ENCODE data around the gene TP53I11. TPM values are rescaled to one million over a fixed set of nuclear protein-coding genes. Genes with fewer than 3 reads are reported as not detected.

The TP53I11 gene
- polyA plus RNA-seq, 3 donors: 63.1 to 79.6 (median 74.6) TPM

- DNase-seq (ENCODE audit: extremely low read depth in 1 of 11, low read depth in 9 of 11, low spot score in 4 of 11): no peak
These were observed 4.4 kb downstream of the TP53I11 start for GRCh38 chr11:44946263-44946662.

DNA sequence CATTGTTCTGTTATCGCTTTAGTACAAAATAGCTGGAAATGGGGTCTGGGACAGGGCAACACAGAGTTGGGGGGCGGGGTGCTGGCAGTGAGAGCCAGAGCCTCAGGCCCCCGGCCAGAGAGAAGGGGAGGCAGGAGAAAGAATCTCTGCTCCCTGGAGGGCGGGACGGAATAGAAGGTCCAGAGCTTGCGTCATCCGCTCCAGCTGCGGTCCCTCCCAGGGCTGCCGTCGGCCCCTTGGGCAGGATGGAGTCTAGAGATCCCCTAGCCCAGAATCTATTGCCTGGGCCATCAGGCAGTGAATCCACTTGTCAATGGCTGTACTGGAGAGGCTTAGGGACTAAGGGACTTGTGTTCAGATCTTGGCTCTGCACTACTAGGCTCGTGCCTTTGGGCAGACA is 5.0 kb downstream of the TP53I11 start:
- DNase-seq (ENCODE audit: extremely low read depth in 1 of 11, low read depth in 9 of 11, low spot score in 4 of 11): no peak

- no peak for DNase-seq (ENCODE audit: extremely low read depth in 1 of 11, low read depth in 9 of 11, low spot score in 4 of 11)
These were observed 5.8 kb downstream of the TP53I11 start for GRCh38 chr11:44944853-44945235.

DNA sequence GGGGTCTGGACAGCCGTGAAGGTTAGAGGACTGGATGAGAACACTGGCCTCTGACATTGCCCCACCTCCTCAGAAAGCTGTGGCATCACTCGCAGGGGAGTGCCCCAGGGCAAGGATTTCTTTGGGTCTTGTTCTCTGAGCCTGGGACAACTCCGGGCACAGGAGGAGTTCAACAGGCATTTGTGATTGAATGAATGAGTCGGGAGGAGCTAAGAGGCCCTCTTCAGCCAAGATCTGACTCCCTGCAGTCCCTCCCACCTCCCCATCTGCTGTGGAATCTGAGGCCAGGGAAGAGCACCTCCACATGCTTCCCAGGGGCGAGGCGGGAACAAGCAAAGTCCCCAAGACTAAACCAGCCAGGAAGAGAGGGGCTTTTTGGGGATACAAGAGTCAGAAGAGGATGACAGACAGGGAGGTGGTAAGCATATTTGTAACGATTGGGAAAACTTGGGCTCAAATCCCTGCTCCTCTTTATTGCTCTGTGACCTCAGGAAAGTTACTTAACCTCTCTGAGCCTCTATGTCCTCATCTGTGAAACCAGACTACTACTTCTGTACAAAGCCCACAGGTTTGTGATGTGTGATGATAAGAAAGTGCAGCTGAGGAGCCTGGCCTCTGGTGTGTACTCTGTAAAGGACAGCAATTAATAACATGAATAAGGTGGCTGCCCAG is 6.4 kb downstream of the TP53I11 start:
- DNase-seq (ENCODE audit: extremely low read depth in 1 of 11, low read depth in 9 of 11, low spot score in 4 of 11): no peak

DNA sequence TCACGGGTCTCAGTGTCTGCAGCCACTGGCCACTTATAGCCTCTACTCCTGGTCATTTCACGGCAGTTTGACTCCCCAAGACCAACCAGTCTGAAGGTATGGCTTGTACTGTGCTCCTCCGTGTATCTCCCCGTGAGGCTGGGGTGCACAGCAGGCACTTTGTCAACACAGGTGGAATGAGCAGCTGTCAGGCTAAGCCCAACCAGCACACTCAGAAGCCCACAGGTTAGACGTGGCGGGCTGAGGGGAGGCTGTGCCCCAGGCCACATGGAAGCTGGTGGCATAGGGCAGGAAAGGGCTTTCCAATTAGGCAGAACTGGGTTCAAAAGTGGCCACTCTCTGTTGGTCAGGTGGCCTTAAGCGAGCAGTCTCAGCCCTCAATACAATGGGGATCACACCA is 7.0 kb downstream of the TP53I11 start:
- no peak for DNase-seq (ENCODE audit: extremely low read depth in 1 of 11, low read depth in 9 of 11, low spot score in 4 of 11)

DNA sequence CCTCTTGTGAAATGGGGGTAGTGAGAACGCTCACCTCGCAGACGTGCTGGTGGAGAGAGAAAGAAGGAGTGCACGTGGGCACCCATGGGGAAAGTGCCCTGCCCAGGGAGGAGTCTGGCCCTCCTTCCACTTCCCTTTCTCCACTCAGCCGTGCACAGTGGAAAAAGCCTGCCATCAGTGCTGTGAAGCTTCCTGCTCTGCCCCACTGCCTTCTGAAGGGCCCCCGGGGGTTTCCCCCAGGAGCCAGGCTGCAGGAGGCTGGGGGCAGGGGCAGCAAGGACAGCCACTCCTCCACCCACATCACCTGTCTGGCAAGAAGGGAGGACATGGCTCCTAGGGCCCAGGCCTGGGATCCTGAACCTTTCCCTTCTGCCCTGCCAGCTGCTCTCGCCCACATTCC is 7.6 kb downstream of the TP53I11 start:
- peak in 2 of 11 donors; percentile 37 to 42 for DNase-seq (ENCODE audit: extremely low read depth in 1 of 11, low read depth in 9 of 11, low spot score in 4 of 11)

DNA sequence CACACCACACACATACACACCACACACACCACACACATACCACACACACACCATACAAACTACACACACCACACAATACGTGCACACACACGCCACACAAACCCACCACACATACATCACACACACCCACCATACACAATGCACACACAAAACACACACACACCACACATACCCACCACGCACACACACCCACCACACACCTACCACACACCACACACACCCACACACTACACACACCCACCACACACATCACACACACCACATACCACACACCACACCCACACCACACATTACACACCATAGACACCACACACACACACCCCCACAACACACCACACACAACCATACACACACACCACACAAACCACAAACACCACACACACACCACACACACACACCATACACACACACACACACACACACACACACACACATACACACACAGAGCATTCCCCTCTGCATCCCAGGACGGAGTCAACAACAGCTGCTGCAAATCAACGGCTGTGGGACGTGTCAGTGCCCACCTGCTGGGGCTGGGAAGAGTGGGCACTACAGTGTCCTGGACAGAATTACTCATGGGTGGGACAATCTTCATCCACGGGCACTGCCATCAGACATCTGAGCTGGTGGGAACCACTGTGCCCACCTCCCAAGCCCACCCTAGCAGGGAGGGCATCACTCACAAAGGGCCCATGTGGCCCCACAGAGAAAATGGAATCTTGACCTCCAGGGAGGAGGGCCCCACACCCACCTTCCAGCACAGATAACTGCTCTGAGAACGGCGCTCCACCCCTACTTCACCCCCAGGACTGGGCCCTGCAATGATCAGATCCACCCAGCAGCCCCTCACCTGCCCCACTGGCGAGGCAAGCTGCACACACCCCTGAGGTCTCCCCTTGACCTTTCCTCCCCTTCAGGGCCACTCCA is 8.4 kb downstream of the TP53I11 start:
- DNase-seq (ENCODE audit: extremely low read depth in 1 of 11, low read depth in 9 of 11, low spot score in 4 of 11): no peak

GRCh38 chr11:44941259-44942021 is 9.2 kb downstream of the TP53I11 start:
- DNase-seq (ENCODE audit: extremely low read depth in 1 of 11, low read depth in 9 of 11, low spot score in 4 of 11): no peak

- DNase-seq (ENCODE audit: extremely low read depth in 1 of 11, low read depth in 9 of 11, low spot score in 4 of 11): no peak
These were observed 9.8 kb downstream of the TP53I11 start for GRCh38 chr11:44940835-44941234.

GRCh38 chr11:44940404-44940803 is 10.3 kb downstream of the TP53I11 start:
- no peak for DNase-seq (ENCODE audit: extremely low read depth in 1 of 11, low read depth in 9 of 11, low spot score in 4 of 11)

- peak in 1 of 11 donors; percentile 51 for DNase-seq (ENCODE audit: extremely low read depth in 1 of 11, low read depth in 9 of 11, low spot score in 4 of 11)
These were observed 10.8 kb downstream of the TP53I11 start for GRCh38 chr11:44939673-44940395.

GRCh38 chr11:44938066-44938691 is 12.5 kb downstream of the TP53I11 start:
- no peak for DNase-seq (ENCODE audit: extremely low read depth in 1 of 11, low read depth in 9 of 11, low spot score in 4 of 11)

DNA sequence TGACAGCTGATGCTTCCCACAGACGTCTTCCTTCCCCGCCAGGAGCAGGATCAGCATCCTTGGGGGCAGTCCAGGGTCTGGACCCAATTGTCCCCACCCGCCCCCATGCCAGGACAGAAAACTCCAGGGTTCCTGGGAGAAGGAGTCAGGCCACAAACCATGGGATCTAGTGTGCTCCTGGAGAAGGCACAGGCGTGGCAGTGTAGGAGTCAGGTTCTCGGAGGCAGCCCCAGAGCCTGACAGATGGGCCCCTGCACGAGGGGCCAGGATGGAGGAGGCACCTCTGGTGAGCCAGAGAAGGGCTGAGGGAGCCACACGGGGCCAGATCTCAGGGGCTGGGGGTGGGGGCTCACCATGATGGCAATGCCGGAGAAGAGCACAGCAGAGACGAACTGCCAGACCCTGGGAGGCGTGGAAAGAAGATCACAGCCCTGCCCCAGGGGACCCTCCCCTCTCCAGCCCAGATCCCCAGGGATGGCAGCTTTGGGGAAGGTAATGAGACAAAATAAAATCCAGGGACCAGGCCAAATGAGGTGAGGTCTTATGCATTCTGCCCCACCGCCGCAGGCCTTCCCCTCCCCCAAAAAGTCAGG is 13.6 kb downstream of the TP53I11 start:
- no peak for DNase-seq (ENCODE audit: extremely low read depth in 1 of 11, low read depth in 9 of 11, low spot score in 4 of 11)

DNA sequence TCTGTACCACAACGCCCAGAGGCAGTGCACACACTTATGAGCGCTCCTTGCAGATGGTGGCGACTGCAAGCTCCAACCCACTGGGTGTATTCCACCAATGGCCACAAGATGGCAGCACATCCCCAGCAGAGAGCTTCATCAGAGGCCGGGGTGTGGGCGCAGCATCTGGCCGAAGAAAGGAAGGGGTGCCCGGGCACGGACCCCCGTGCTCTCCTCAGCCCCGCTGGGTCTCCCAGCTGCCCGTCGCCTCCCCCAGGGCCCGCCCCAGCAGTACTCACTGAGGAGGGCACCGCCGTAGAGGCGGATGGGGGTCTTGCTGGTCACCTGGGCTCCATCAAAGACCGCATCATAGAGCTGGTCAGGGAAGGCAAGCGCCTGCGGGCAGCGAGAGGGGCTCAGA is 14.2 kb downstream of the TP53I11 start:
- peak in 8 of 11 donors; percentile 54 to 80 (median 72) for DNase-seq (ENCODE audit: extremely low read depth in 1 of 11, low read depth in 9 of 11, low spot score in 4 of 11)

GRCh38 chr11:44934735-44935250 is 15.9 kb downstream of the TP53I11 start:
- DNase-seq (ENCODE audit: extremely low read depth in 1 of 11, low read depth in 9 of 11, low spot score in 4 of 11): no peak

DNA sequence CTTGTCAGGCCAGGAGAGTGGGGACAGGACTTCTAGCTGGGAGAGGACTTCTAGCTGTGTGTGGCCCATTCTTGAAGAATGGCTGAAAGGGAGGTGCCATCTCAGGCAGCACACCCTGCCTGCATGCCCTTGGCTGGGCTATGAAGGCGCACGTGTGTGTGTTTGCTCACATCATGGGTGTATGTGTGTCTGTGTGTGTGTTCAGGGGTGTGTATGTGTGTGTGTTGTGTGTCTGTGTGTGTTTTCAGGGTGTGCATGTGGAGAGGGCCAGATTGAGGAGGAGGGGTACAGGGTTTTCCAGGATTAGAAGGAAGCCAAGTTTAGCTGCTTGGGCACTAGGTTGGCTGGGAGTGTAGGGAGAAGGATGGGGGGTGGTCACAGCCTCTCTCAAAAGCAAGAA is 16.6 kb downstream of the TP53I11 start:
- no peak for DNase-seq (ENCODE audit: extremely low read depth in 1 of 11, low read depth in 9 of 11, low spot score in 4 of 11)

DNA sequence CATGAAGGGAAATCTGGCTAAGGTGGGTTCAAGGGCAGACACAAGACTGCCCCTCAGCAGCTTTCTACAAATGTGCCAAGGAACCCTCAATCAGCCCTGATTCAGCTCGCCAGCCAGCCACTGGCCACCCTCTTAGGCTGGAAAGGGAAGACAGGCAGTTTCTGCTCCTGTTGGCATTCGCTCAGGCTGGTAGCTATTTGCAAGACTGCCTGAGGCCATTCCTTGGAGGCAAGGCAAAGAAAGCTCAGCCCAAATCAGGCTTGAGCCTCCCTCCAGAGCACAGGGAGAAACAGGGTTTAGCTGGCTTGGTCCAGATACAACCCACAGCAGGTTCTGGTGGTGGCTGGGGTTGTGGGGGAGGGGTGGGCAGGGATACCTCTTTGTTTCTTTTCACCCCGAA is 19.2 kb downstream of the TP53I11 start:
- no peak for DNase-seq (ENCODE audit: extremely low read depth in 1 of 11, low read depth in 9 of 11, low spot score in 4 of 11)

Data from renal cortex interstitium (tissue), 11 donors.